Left ventricle myocardium inferior (tissue), 1 donor: ENCODE measurements around the gene ATXN7. TPM values are rescaled to one million over a fixed set of nuclear protein-coding genes. Genes with fewer than 3 reads are reported as not detected.

Experiments used
- DNase-seq: peaks from one replicate; pipeline ENCODE4 v3.0.0-alpha.2; 2020
- H3K27ac ChIP-seq: fragments of 200-600 bp; replicated peaks from 2 replicates; pipeline ENCODE4 v1.8.0; 2021
- H3K27me3 ChIP-seq: fragments of 200-600 bp; 2 replicates; pipeline ENCODE4 v1.8.0; 2021; ENCODE audit warnings: low read depth
- H3K36me3 ChIP-seq: fragments of 200-600 bp; 2 replicates; pipeline ENCODE4 v1.8.0; 2021
- H3K4me1 ChIP-seq: fragments of 200-600 bp; 2 replicates; pipeline ENCODE4 v1.8.0; 2021
- H3K4me3 ChIP-seq: fragments of 200-600 bp; 2 replicates; pipeline ENCODE4 v1.8.0; 2021; ENCODE audit warnings: mild to moderate bottlenecking, moderate library complexity
- H3K9me3 ChIP-seq: fragments of 200-600 bp; replicated peaks from 2 replicates; pipeline ENCODE4 v1.8.0; 2021
- CTCF ChIP-seq: fragments of 200-600 bp; IDR thresholded peaks from 2 replicates; pipeline ENCODE4 v1.8.0; 2021; ENCODE audit warnings: antibody characterized with exemption, mild to moderate bottlenecking, borderline replicate concordance
- intact Hi-C: fragments of 100-400 bp; cut with micrococcal nuclease; formaldehyde crosslinking; loops from one replicate; pipeline ENCODE4 v1.11.0; 2022
- total RNA-seq: library from RNA; stranded (reverse); fragmentation: NEBNext Ultra II Directional; extraction: Animal tissue kit (Norgen Biotek cat#: 25700); gene quantifications from one replicate; pipeline ENCODE4 v1.2.1, GENCODE V29; 2021
- donor health status: DM: no; HTN: yes; CAD: no; lungs with severe emphysema.

The ATXN7 gene
- total RNA-seq, 1 donor from 2014 or later, result 12.1 TPM

- intact Hi-C loops, result no loop called here
- no peak for DNase-seq
- TF ChIP-seq CTCF, result no peak
- no peak overlapping the region for H3K27ac ChIP-seq
- no peaks in the 10 kb centered on the region for H3K36me3 ChIP-seq
- no peaks in the 10 kb centered on the region for H3K27me3 ChIP-seq
- H3K4me3 ChIP-seq, result no peak overlapping the region
- H3K4me1 ChIP-seq, result no peaks in the 10 kb centered on the region
- H3K9me3 ChIP-seq, result no peaks in the 10 kb centered on the region
These were observed 183.4 kb downstream of the ATXN7 start for GRCh38 chr3:64046996-64047594.

- H3K36me3 ChIP-seq, result no peaks in the 10 kb centered on the region
- H3K4me3 ChIP-seq, result no peak overlapping the region
- H3K9me3 ChIP-seq, result no peaks in the 10 kb centered on the region
- no peaks in the 10 kb centered on the region for H3K27me3 ChIP-seq
- intact Hi-C loops, result no loop called here
- TF ChIP-seq CTCF, result no peak
- DNase-seq, result no peak
- H3K27ac ChIP-seq, result no peak overlapping the region
- H3K4me1 ChIP-seq, result no peaks in the 10 kb centered on the region
These were observed 184.1 kb downstream of the ATXN7 start for GRCh38 chr3:64047787-64048186.

GRCh38 chr3:64048631-64049061, 185.0 kb downstream of the ATXN7 start:
- TF ChIP-seq CTCF, result no peak
- Histone ChIP-seq H3K4me3 (no peak overlapping the region), H3K9me3 (no peaks in the 10 kb centered on the region), H3K27ac (no peak overlapping the region), H3K4me1 (peaks cover 4% of the 10 kb centered on the region), H3K36me3 (no peaks in the 10 kb centered on the region), H3K27me3 (no peaks in the 10 kb centered on the region)
- intact Hi-C loops, result no loop called here
- no peak for DNase-seq

- peaks cover 8% of the 10 kb centered on the region for H3K4me1 ChIP-seq
- H3K9me3 ChIP-seq, result no peaks in the 10 kb centered on the region
- TF ChIP-seq CTCF, result no peak
- H3K36me3 ChIP-seq, result no peaks in the 10 kb centered on the region
- no peak for DNase-seq
- intact Hi-C loops, result no loop called here
- no peaks in the 10 kb centered on the region for H3K27me3 ChIP-seq
- no peak overlapping the region for H3K27ac ChIP-seq
- H3K4me3 ChIP-seq, result no peak overlapping the region
These were observed 185.5 kb downstream of the ATXN7 start for GRCh38 chr3:64049136-64049535.

- no peak for DNase-seq
- peaks cover 12% of the 10 kb centered on the region for H3K4me1 ChIP-seq
- no peak overlapping the region for H3K4me3 ChIP-seq
- no peaks in the 10 kb centered on the region for H3K9me3 ChIP-seq
- no peak for TF ChIP-seq CTCF
- no peaks in the 10 kb centered on the region for H3K36me3 ChIP-seq
- no peaks in the 10 kb centered on the region for H3K27me3 ChIP-seq
- H3K27ac ChIP-seq, result no peak overlapping the region
- intact Hi-C loops, result no loop called here
These were observed 186.2 kb downstream of the ATXN7 start for GRCh38 chr3:64049832-64050231.

Other genes with a start within 250 kb of the ATXN7 start
- not detected for gene SNTN, start 211.2 kb upstream of the ATXN7 start, total RNA-seq
- gene C3orf49, start 44.6 kb upstream of the ATXN7 start, total RNA-seq, result not detected
- gene THOC7, start 62 bp upstream of the ATXN7 start, total RNA-seq, result 79.4 TPM
- gene SCAANT1, start 48.5 kb downstream of the ATXN7 start, total RNA-seq, result not detected
- 78.3 TPM for gene PSMD6, start 159.6 kb downstream of the ATXN7 start, total RNA-seq